ENCODE measurements around the gene OGFR. TPM values are rescaled to one million over a fixed set of nuclear protein-coding genes. Genes with fewer than 3 reads are reported as not detected.

OGFR gene
- total RNA-seq, 1 donor from 2014 or later, result 54.3 TPM

GRCh38 chr20:62779417-62779685 lies 25.3 kb upstream of the OGFR start:
- H3K9me3 Mint-ChIP-seq, result no peaks in the 10 kb centered on the region
- H3K27ac Mint-ChIP-seq, result no peak overlapping the region
- no peak overlapping the region for H3K4me3 Mint-ChIP-seq (ENCODE audit: low read depth)
- H3K27me3 Mint-ChIP-seq (ENCODE audit: low read depth), result no peaks in the 10 kb centered on the region
- DNase-seq (ENCODE audit: low spot score), result no peak
- intact Hi-C loops (cut with micrococcal nuclease), result no loop called here
- H3K36me3 Mint-ChIP-seq (ENCODE audit: low read depth), result no peaks in the 10 kb centered on the region
- peaks cover 25% of the 10 kb centered on the region for H3K4me1 Mint-ChIP-seq (ENCODE audit: low read depth)

- Mint-ChIP-seq H3K9me3 (no peaks in the 10 kb centered on the region), H3K36me3 (ENCODE audit: low read depth) (no peaks in the 10 kb centered on the region), H3K4me1 (ENCODE audit: low read depth) (peaks cover 17% of the 10 kb centered on the region), H3K4me3 (ENCODE audit: low read depth) (no peak overlapping the region), H3K27ac (no peak overlapping the region), H3K27me3 (ENCODE audit: low read depth) (no peaks in the 10 kb centered on the region)
- intact Hi-C loops (cut with micrococcal nuclease), result no loop called here
- no peak for DNase-seq (ENCODE audit: low spot score)
Measured at GRCh38 chr20:62780204-62780603, 24.4 kb upstream of the OGFR start.

GRCh38 chr20:62780696-62781095 lies 23.9 kb upstream of the OGFR start:
- no peak for DNase-seq (ENCODE audit: low spot score)
- H3K27me3 Mint-ChIP-seq (ENCODE audit: low read depth), result no peaks in the 10 kb centered on the region
- H3K36me3 Mint-ChIP-seq (ENCODE audit: low read depth), result no peaks in the 10 kb centered on the region
- H3K4me3 Mint-ChIP-seq (ENCODE audit: low read depth), result no peak overlapping the region
- H3K4me1 Mint-ChIP-seq (ENCODE audit: low read depth), result peaks cover 14% of the 10 kb centered on the region
- intact Hi-C loops (cut with micrococcal nuclease), result no loop called here
- no peak overlapping the region for H3K27ac Mint-ChIP-seq
- no peaks in the 10 kb centered on the region for H3K9me3 Mint-ChIP-seq

GRCh38 chr20:62782149-62782892 lies 22.3 kb upstream of the OGFR start:
- Mint-ChIP-seq H3K27ac (no peak overlapping the region), H3K4me3 (ENCODE audit: low read depth) (no peak overlapping the region), H3K27me3 (ENCODE audit: low read depth) (no peaks in the 10 kb centered on the region), H3K36me3 (ENCODE audit: low read depth) (no peaks in the 10 kb centered on the region), H3K9me3 (no peaks in the 10 kb centered on the region), H3K4me1 (ENCODE audit: low read depth) (peaks cover 3% of the 10 kb centered on the region)
- intact Hi-C loops (cut with micrococcal nuclease), result no loop called here
- DNase-seq (ENCODE audit: low spot score), result no peak

- H3K36me3 Mint-ChIP-seq (ENCODE audit: low read depth), result no peaks in the 10 kb centered on the region
- H3K9me3 Mint-ChIP-seq, result no peaks in the 10 kb centered on the region
- H3K27me3 Mint-ChIP-seq (ENCODE audit: low read depth), result no peaks in the 10 kb centered on the region
- H3K4me3 Mint-ChIP-seq (ENCODE audit: low read depth), result no peak overlapping the region
- no peak overlapping the region for H3K27ac Mint-ChIP-seq
- H3K4me1 Mint-ChIP-seq (ENCODE audit: low read depth), result peaks cover 8% of the 10 kb centered on the region
- intact Hi-C loops (cut with micrococcal nuclease), result no loop called here
- DNase-seq (ENCODE audit: low spot score), result no peak
Measured at GRCh38 chr20:62782893-62783278, 21.7 kb upstream of the OGFR start.

GRCh38 chr20:62784497-62784896 lies 20.1 kb upstream of the OGFR start:
- Mint-ChIP-seq H3K27me3 (ENCODE audit: low read depth) (no peaks in the 10 kb centered on the region), H3K36me3 (ENCODE audit: low read depth) (no peaks in the 10 kb centered on the region), H3K9me3 (no peaks in the 10 kb centered on the region), H3K4me3 (ENCODE audit: low read depth) (no peak overlapping the region), H3K4me1 (ENCODE audit: low read depth) (peaks cover 8% of the 10 kb centered on the region), H3K27ac (no peak overlapping the region)
- DNase-seq (ENCODE audit: low spot score), result no peak
- intact Hi-C loops (cut with micrococcal nuclease), result no loop called here

GRCh38 chr20:62785393-62785792 lies 19.2 kb upstream of the OGFR start:
- no peak for DNase-seq (ENCODE audit: low spot score)
- Mint-ChIP-seq H3K4me3 (ENCODE audit: low read depth) (no peak overlapping the region), H3K27me3 (ENCODE audit: low read depth) (no peaks in the 10 kb centered on the region), H3K4me1 (ENCODE audit: low read depth) (peaks cover 8% of the 10 kb centered on the region), H3K36me3 (ENCODE audit: low read depth) (no peaks in the 10 kb centered on the region), H3K27ac (no peak overlapping the region), H3K9me3 (no peaks in the 10 kb centered on the region)
- intact Hi-C loops (cut with micrococcal nuclease), result no loop called here

GRCh38 chr20:62786157-62786556 lies 18.5 kb upstream of the OGFR start:
- intact Hi-C loops (cut with micrococcal nuclease), result no loop called here
- H3K36me3 Mint-ChIP-seq (ENCODE audit: low read depth), result no peaks in the 10 kb centered on the region
- H3K4me1 Mint-ChIP-seq (ENCODE audit: low read depth), result peaks cover 11% of the 10 kb centered on the region
- H3K4me3 Mint-ChIP-seq (ENCODE audit: low read depth), result no peak overlapping the region
- DNase-seq (ENCODE audit: low spot score), result no peak
- H3K27me3 Mint-ChIP-seq (ENCODE audit: low read depth), result no peaks in the 10 kb centered on the region
- H3K27ac Mint-ChIP-seq, result no peak overlapping the region
- no peaks in the 10 kb centered on the region for H3K9me3 Mint-ChIP-seq

GRCh38 chr20:62787321-62787720 lies 17.3 kb upstream of the OGFR start:
- no peaks in the 10 kb centered on the region for H3K9me3 Mint-ChIP-seq
- intact Hi-C loops (cut with micrococcal nuclease), result no loop called here

GRCh38 chr20:62787866-62788265 lies 16.8 kb upstream of the OGFR start:
- Mint-ChIP-seq H3K27me3 (ENCODE audit: low read depth) (no peaks in the 10 kb centered on the region), H3K4me1 (ENCODE audit: low read depth) (peaks cover 19% of the 10 kb centered on the region), H3K4me3 (ENCODE audit: low read depth) (no peak overlapping the region), H3K9me3 (no peaks in the 10 kb centered on the region), H3K36me3 (ENCODE audit: low read depth) (no peaks in the 10 kb centered on the region), H3K27ac (no peak overlapping the region)
- intact Hi-C loops (cut with micrococcal nuclease), result no loop called here
- DNase-seq (ENCODE audit: low spot score), result no peak

More at GRCh38 chr20:62787321-62787720, 17.3 kb upstream of the OGFR start:
- no peak overlapping the region for H3K27ac Mint-ChIP-seq
- H3K36me3 Mint-ChIP-seq (ENCODE audit: low read depth), result no peaks in the 10 kb centered on the region
- no peaks in the 10 kb centered on the region for H3K27me3 Mint-ChIP-seq (ENCODE audit: low read depth)
- no peak for DNase-seq (ENCODE audit: low spot score)
- H3K4me3 Mint-ChIP-seq (ENCODE audit: low read depth), result no peak overlapping the region
- peaks cover 18% of the 10 kb centered on the region for H3K4me1 Mint-ChIP-seq (ENCODE audit: low read depth)

- intact Hi-C loops (cut with micrococcal nuclease), result no loop called here
- Mint-ChIP-seq H3K4me3 (ENCODE audit: low read depth) (no peak overlapping the region), H3K27me3 (ENCODE audit: low read depth) (no peaks in the 10 kb centered on the region)
Measured at GRCh38 chr20:62788607-62789006, 16.0 kb upstream of the OGFR start.

GRCh38 chr20:62790075-62790474 lies 14.6 kb upstream of the OGFR start:
- no peak for DNase-seq (ENCODE audit: low spot score)
- no peaks in the 10 kb centered on the region for H3K36me3 Mint-ChIP-seq (ENCODE audit: low read depth)
- H3K27ac Mint-ChIP-seq, result no peak overlapping the region
- no peaks in the 10 kb centered on the region for H3K9me3 Mint-ChIP-seq
- peaks cover 28% of the 10 kb centered on the region for H3K4me1 Mint-ChIP-seq (ENCODE audit: low read depth)
- H3K27me3 Mint-ChIP-seq (ENCODE audit: low read depth), result no peaks in the 10 kb centered on the region
- intact Hi-C loops (cut with micrococcal nuclease), result loop anchor here (5.0 kb wide), 3 partner anchors 168 to 488 kb away; partner anchors contain the start of genes ADRM1 and CABLES2
- no peak overlapping the region for H3K4me3 Mint-ChIP-seq (ENCODE audit: low read depth)

More at GRCh38 chr20:62788607-62789006, 16.0 kb upstream of the OGFR start:
- Mint-ChIP-seq H3K36me3 (ENCODE audit: low read depth) (no peaks in the 10 kb centered on the region), H3K4me1 (ENCODE audit: low read depth) (peaks cover 23% of the 10 kb centered on the region), H3K9me3 (no peaks in the 10 kb centered on the region), H3K27ac (no peak overlapping the region)
- DNase-seq (ENCODE audit: low spot score), result no peak

- H3K4me1 Mint-ChIP-seq (ENCODE audit: low read depth), result peaks cover 31% of the 10 kb centered on the region
- H3K9me3 Mint-ChIP-seq, result no peaks in the 10 kb centered on the region
- H3K27ac Mint-ChIP-seq, result no peak overlapping the region
- peak; percentile 75 for DNase-seq (ENCODE audit: low spot score)
- no peaks in the 10 kb centered on the region for H3K36me3 Mint-ChIP-seq (ENCODE audit: low read depth)
- intact Hi-C loops (cut with micrococcal nuclease), result loop anchor here (1.0 to 5.0 kb wide), 7 partner anchors 51 to 489 kb away; partner anchors contain the start of genes ADRM1 and CABLES2
- H3K27me3 Mint-ChIP-seq (ENCODE audit: low read depth), result no peaks in the 10 kb centered on the region
- no peak overlapping the region for H3K4me3 Mint-ChIP-seq (ENCODE audit: low read depth)
Measured at GRCh38 chr20:62791301-62792181, 13.1 kb upstream of the OGFR start.
